ENCODE results near the gene FKBP6. TPM values are rescaled to one million over a fixed set of nuclear protein-coding genes. Genes with fewer than 3 reads are reported as not detected.
"Not testable (repeated sequence)": the region's sequence is repeated elsewhere in the genome, so short reads cannot be mapped to it uniquely, and the experiment has no call there.

The FKBP6 gene
- total RNA-seq, 1 donor from 2014 or later, result not detected

GRCh38 chr7:73358590-73359275 lies 30.8 kb downstream of the FKBP6 start:
- ATAC-seq, result no peak

- no peak for ATAC-seq
These were observed 31.3 kb downstream of the FKBP6 start for GRCh38 chr7:73359306-73359705.

GRCh38 chr7:73359746-73360375 lies 31.9 kb downstream of the FKBP6 start:
- no peak for ATAC-seq

- ATAC-seq, result not testable (repeated sequence)
These were observed 32.6 kb downstream of the FKBP6 start for GRCh38 chr7:73360590-73360989.

- ATAC-seq, result no peak
These were observed 35.5 kb downstream of the FKBP6 start for GRCh38 chr7:73363225-73364005.

GRCh38 chr7:73364006-73364728 lies 36.2 kb downstream of the FKBP6 start:
- no peak for ATAC-seq

GRCh38 chr7:73366127-73366526 lies 38.2 kb downstream of the FKBP6 start:
- no peak for ATAC-seq

GRCh38 chr7:73366990-73367389 lies 39.0 kb downstream of the FKBP6 start:
- ATAC-seq, result no peak

GRCh38 chr7:73369009-73369408 lies 41.0 kb downstream of the FKBP6 start:
- no peak for ATAC-seq

GRCh38 chr7:73369622-73370021 lies 41.7 kb downstream of the FKBP6 start:
- no peak for ATAC-seq

- ATAC-seq, result no peak
These were observed 45.8 kb downstream of the FKBP6 start for GRCh38 chr7:73373741-73374140.

- ATAC-seq, result not testable (repeated sequence)
These were observed 48.3 kb downstream of the FKBP6 start for GRCh38 chr7:73376262-73376661.

GRCh38 chr7:73376671-73377412 lies 48.9 kb downstream of the FKBP6 start:
- no peak for ATAC-seq

- not testable (repeated sequence) for ATAC-seq
These were observed 49.6 kb downstream of the FKBP6 start for GRCh38 chr7:73377413-73378200.

- no peak for ATAC-seq
These were observed 55.1 kb downstream of the FKBP6 start for GRCh38 chr7:73382934-73383503.

GRCh38 chr7:73387221-73387828 lies 59.4 kb downstream of the FKBP6 start:
- ATAC-seq, result no peak

- no peak for ATAC-seq
These were observed 60.0 kb downstream of the FKBP6 start for GRCh38 chr7:73387908-73388414.

- ATAC-seq, result no peak
These were observed 63.4 kb downstream of the FKBP6 start for GRCh38 chr7:73391396-73391795.

- ATAC-seq, result no peak
These were observed 66.5 kb downstream of the FKBP6 start for GRCh38 chr7:73394422-73394821.

Measured in esophagus mucosa (tissue), 1 donor.